GM18861 (cell line): ENCODE results near the gene SHISA4.
"Not testable (repeated sequence)": the region's sequence is repeated elsewhere in the genome, so short reads cannot be mapped to it uniquely, and the experiment has no call there.

ENCODE experiments used
- ATAC-seq: cut with Tn5 transposase; IDR thresholded peaks from one replicate; pipeline ENCODE4 v1.9.1; 2021; ENCODE audit not compliant: unreplicated experiment

The SHISA4 gene

DNA sequence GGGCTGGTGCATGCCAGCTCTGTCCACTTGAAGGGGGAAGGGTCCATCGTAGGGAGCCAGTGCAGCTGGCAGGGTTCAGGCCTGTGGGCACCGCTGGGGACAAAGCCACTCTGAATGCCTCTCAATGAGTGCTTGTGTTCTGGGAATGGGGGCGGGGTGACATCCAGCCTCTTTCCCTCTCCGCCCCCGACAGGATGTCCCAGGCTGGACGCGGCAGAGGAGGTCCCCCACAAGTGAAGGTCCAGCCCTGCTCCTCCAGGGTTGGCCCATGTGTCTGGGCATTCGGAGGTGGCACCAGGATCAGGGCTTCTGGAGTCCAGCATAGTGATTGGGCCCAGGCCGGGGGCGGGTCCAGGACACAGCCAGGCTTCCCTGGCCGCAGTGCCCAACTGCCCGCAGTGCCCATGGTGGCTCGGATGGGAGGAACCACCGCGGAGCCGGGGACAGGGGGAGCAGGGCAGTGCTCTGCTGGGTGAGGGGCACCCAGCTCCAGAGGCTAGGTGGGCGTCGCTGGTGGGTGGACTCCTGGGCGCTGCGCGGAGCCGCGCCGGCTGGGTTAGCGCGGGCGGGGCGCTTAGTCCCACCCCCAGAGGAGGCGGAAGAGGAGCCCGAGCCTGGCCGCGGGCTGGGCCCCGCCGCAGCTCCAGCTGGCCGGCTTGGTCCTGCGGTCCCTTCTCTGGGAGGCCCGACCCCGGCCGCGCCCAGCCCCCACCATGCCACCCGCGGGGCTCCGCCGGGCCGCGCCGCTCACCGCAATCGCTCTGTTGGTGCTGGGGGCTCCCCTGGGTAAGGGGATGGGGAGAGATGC is at the start of gene SHISA4:
Gene SHISA4, plus strand, starts transcription at position 617 of the 808 bp plus-strand sequence. Its CDS starts 97 bp downstream, at position 714.
- no peak for ATAC-seq

DNA sequence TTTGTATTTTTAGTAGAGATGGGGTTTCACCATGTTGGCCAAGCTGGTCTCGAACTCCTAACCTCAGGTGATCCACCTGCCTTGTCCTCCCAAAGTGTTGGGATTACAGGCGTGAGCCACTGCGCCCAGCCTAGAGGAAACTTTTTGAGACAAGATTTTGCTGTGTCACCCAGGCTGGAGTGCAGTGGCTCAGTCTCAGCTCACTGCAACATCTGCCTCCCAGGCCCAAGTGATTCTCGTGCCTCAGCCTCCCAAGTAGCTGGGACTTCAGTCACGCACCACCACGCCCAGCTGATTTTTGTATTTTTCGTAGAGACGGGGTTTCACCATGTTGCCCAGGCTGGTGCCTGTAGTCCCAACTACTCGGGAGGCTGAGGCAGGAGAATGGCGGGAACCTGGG is 49.6 kb upstream of the SHISA4 start:
- not testable (repeated sequence) for ATAC-seq

DNA sequence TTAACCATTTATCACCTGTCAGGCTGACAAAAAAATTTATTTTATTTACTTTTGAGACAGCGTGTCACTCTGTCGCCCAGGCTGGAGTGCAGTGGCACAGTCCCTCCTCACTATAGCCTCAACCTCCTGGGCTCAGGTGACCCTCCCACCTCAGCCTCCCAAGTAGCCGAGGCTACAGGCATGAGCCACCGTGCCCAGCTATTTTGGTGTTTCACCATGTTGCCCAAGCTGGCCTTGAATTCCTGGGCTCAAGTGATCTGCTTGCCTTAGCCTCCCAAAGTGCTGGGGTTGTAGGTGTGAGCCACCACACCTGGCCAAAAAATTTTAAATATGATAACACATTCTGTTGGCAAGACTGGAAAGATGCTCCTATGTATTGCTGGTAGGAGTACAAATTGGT is 48.6 kb upstream of the SHISA4 start:
- no peak for ATAC-seq

DNA sequence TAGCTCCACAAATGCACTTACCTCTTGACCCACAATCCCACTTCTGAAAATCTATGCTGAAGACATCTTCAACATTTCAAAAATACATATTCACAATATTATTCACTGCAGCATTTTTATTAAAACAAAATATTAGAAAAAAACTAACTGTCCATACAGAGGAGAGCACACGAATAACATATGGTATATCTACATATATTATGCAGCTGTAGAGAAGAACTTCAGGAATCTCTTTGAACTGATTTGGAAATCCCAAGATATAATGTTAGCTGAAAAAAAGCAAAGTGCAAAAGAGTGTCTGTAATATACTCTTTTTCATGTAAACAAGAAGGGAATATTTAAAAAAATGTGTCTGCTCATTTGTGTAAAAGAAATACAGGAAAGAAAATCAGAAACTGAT is 48.2 kb upstream of the SHISA4 start:
- ATAC-seq, result no peak

DNA sequence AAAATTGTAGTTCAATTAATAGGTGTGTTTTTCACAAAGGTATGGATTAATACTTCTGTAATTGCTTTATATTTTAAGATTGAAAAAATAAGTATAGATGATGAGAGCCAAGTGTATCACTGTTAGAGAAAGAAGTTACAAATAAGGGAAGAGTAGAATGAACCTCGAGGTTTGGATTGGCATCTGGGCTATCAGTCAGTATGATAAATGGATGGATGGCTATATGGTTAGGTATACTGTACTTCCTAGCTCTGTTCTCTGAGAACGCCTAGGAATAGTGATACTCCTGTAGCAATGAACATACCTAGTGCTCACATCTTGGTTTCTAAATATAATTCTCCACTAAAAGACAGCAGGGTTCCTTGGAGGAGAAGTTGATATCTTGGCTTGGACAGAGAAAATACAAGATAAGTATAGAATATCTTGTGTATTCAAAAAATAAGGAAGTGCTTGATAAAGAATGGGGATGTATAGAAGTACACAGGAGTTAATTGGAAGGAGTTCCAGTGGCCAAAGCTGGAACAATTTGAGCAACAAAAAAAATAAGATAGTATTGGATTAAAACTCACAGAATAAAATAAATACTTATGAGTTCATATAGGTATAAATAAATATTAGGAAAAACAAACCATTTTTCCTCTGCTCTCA is 47.3 kb upstream of the SHISA4 start:
- no peak for ATAC-seq

DNA sequence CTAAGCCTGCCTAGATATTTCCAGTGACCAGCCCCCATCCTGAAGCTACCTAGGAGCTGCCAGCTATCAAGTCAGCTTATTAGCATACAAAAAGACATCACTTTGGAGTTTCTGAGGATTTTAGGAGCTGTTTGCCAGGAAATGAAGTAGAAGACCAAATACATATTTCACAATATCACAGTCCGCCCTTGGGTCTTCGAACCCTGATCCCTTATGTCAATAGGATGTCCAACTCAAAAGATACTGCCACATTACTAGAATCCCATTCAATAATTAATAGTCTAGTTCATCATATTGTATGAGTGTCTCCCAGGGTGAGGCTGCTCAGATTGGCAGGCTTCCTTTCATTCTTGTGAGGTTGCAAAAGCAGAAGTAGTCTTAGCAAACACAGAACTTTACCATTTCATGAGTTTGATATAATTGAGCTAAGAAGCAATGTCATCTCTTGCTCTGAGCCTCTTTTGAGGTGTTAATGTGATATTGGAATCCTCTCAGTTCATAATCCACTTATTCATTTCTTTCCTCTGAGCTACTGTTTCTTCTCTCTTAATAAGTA is 46.1 kb upstream of the SHISA4 start:
- ATAC-seq, result no peak

GRCh38 chr1:201845331-201846083 is 43.2 kb upstream of the SHISA4 start:
- no peak for ATAC-seq

- no peak for ATAC-seq
These were observed 41.5 kb upstream of the SHISA4 start for GRCh38 chr1:201847150-201847549.

- no peak for ATAC-seq
These were observed 40.5 kb upstream of the SHISA4 start for GRCh38 chr1:201848230-201848629.

- no peak for ATAC-seq
These were observed 39.2 kb upstream of the SHISA4 start for GRCh38 chr1:201849372-201850052.

DNA sequence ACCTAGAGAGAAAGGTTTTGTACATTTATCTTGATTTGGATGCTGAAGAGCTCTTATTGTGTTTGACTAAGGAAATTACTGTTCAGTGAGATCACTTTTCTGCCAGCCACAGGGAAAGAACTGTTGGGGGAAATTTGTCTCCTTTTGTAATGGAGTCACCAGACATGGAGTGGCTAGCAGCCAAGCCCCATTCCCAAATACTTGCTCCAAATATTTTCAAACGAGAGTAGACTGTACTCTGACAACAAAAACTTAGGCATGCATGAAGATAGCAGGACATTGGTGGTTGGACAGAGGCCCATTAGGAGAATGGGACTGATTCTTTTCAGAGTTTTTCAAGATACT is 38.7 kb upstream of the SHISA4 start:
- no peak for ATAC-seq

DNA sequence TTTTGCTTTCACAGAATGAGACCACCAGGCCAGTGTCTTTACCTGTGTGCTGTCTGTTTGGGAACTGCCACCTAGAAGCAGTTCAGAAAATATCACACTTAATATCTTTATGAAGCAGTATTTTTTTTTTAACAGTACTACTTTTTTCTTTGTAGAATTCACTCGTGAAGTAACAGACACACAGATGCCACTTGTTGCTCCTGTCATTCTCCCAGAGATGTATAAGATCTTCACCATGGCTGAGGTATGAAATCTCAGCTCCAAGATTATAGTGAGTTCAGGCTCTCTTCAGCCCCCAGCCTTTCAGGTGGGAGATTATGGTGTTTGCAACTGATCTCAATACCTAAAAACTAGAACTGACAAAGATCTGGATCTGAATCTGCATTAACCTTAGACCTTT is 36.7 kb upstream of the SHISA4 start:
- ATAC-seq, result no peak

DNA sequence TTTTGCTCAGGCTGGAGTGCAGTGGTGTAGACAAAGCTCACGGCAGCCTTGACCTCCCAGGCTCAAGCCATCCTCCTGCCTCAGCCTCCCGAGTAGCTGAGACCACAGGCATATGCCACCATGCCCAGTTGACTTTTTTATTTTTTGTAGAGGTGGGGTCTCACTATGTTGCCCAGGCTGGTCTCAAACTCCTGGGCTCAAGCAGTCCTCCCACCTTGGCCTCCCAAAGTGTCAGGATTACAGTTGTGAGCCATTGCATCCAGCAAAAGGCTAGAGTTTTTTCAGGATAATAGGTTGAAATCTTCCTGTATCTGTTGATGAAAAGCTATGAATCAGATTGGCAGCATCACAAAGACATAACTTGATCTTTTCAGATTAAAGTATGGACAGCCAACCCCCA is 32.0 kb upstream of the SHISA4 start:
- not testable (repeated sequence) for ATAC-seq

DNA sequence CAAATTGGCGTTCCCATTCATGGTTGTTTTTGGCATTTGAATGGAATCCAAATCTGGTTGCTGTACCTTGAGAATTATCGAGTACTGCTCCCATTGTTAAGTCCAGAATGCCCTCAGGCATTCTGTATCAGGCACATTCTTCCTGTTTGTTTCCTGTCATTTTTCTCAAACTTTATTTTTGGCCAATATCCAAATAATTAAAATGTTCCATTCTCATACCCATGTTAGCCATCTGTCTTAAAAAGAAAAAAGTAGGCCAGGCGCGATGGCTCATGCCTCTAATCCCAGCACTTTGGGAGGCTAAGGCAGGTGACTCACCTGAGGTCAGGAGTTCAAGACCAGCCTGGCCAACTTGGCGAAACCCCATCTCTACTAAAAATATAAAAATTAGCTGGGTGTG is 29.3 kb upstream of the SHISA4 start:
- no peak for ATAC-seq

DNA sequence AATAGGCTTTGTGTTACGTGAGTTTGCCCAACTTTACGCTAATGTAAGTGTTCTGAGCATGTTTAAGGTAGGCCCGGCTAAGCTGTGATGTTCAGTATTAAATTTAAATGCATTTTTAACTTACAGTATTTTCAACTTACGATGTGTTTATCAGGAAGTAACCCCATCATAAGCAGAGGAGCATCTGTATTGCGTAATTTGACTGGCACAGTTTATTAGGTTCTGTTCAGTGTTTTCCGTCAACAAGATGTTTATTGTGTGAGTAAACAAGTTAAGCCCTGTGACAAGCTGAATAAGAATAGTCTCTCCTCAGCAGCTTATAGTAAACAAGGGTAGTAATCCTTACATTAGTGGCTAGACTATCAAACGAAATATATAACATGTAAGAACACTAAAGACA is 27.2 kb upstream of the SHISA4 start:
- ATAC-seq, result no peak

DNA sequence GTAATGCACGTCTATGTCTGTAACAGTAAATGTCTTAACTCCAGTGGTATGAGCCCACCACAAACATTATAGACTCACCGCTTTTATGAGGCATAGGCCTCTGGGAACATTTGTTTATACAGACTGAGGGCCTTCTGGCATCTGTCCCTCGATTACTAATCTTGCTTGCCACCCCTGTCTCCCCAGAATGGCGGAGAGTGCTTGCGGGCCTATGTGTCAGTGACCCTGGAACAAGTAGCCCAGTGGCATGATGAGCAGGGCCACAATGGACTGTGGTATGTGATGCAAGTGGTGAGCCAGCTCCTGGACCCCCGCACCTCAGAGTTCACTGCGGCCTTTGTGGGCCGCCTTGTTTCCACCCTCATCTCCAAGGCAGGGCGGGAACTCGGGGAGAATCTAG is 18.3 kb upstream of the SHISA4 start:
- no peak for ATAC-seq

GRCh38 chr1:201874672-201875071 is 14.0 kb upstream of the SHISA4 start:
- no peak for ATAC-seq

GRCh38 chr1:201876148-201876818 is 12.4 kb upstream of the SHISA4 start:
- ATAC-seq, result no peak

GRCh38 chr1:201877877-201878401 is 10.8 kb upstream of the SHISA4 start:
- no peak for ATAC-seq

DNA sequence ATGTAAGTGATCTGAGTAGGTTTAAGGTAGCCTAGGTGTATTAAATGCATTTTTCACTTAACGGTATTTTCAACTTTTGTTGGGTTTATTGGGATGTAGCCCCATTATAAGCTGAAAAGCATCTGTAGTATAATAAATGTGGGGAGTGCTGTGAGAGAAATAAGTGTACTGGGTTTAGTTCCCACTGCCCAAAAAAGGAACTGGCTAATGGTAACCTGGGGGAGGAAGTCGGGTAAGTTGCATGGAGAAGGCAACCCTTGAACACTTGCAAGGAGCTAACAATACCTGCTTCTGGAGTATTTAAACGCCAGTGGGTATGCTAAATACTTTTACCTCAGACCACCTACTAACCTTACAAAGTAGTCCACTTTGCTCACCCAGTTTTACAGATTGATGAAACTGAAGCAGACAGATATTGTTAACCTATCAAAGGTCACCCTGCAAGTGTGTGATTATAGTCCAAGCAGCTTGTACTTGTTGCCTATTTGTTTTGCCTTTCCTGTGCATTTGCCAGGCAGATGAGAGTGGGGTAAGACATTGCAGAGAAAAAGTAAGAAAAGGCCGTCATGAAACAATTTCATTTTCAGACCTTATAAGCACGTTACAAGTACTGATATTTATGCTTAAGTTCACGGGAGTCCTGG is 7.6 kb upstream of the SHISA4 start:
- no peak for ATAC-seq
